DOHH2 (cell line): ENCODE data around the gene PITPNM3.

Experiments used
- H3F3A ChIP-seq: fragments of 200-600 bp; sonication (generic), shearing (Covaris generic); 2 replicates; pipeline ENCODE4 v1.6.0; 2016; ENCODE audit warnings: antibody characterized with exemption, mild to moderate bottlenecking; ENCODE audit not compliant: control insufficient read depth, insufficient read depth
- H3K27ac ChIP-seq: fragments of 200-600 bp; sonication (generic); 2 replicates; pipeline ENCODE4 v1.5.1; 2014; ENCODE audit warnings: low read depth, mild to moderate bottlenecking, low read length, moderate library complexity
- H3K27me3 ChIP-seq: fragments of 200-600 bp; sonication (generic); 2 replicates; pipeline ENCODE4 v1.6.1; 2014; ENCODE audit warnings: mild to moderate bottlenecking, low read length, mixed read lengths; ENCODE audit not compliant: control insufficient read depth
- H3K36me3 ChIP-seq: fragments of 200-600 bp; sonication (generic); 2 replicates; pipeline ENCODE4 v1.6.1; 2014; ENCODE audit warnings: mild to moderate bottlenecking, low read length, moderate library complexity, mixed read lengths; ENCODE audit not compliant: control insufficient read depth
- H3K4me1 ChIP-seq: fragments of 200-600 bp; sonication (generic); 2 replicates; pipeline ENCODE4 v1.6.1; 2014; ENCODE audit warnings: mild to moderate bottlenecking, low read length, mixed read lengths; ENCODE audit not compliant: control insufficient read depth
- H3K4me2 ChIP-seq: fragments of 200-600 bp; sonication (generic); 2 replicates; pipeline ENCODE4 v1.6.0; 2014; ENCODE audit warnings: mild to moderate bottlenecking, low read length, moderate library complexity
- H3K4me3 ChIP-seq: fragments of 200-600 bp; sonication (generic); 2 replicates; pipeline ENCODE4 v1.5.1; 2014; ENCODE audit warnings: mild to moderate bottlenecking, low read length, mixed read lengths
- H3K79me2 ChIP-seq: fragments of 200-600 bp; sonication (generic); 2 replicates; pipeline ENCODE4 v1.6.1; 2014; ENCODE audit warnings: mild to moderate bottlenecking, low read length, mixed read lengths; ENCODE audit not compliant: control insufficient read depth
- H3K9me2 ChIP-seq: fragments of 200-600 bp; sonication (generic); replicated peaks from 2 replicates; pipeline ENCODE4 v1.6.1; 2014; ENCODE audit warnings: mild to moderate bottlenecking, low read length, mixed read lengths; ENCODE audit not compliant: control insufficient read depth
- H3K9me3 ChIP-seq: fragments of 200-600 bp; sonication (generic); 2 replicates; pipeline ENCODE4 v1.6.1; 2014; ENCODE audit warnings: antibody characterized with exemption, low read length, mixed read lengths; ENCODE audit not compliant: control insufficient read depth, insufficient read depth
- H4K20me1 ChIP-seq: fragments of 200-600 bp; sonication (generic); 2 replicates; pipeline ENCODE4 v1.6.0; 2014; ENCODE audit warnings: low read depth, mild to moderate bottlenecking, antibody characterized with exemption, low read length, moderate library complexity; ENCODE audit not compliant: control insufficient read depth, insufficient read depth
- EZH2phosphoT487 ChIP-seq: fragments of 200-600 bp; sonication (generic); IDR thresholded peaks from 2 replicates; pipeline ENCODE4 v1.6.1; 2017; ENCODE audit warnings: borderline replicate concordance, mild to moderate bottlenecking, antibody characterized with exemption, low read length, moderate library complexity, mixed read lengths
- TF ChIP-seq, protein P1 (sequence below): fragments of 200-600 bp; sonication (generic); IDR thresholded peaks from one replicate; pipeline ENCODE4 v1.5.1; 2014; ENCODE audit warnings: antibody characterized with exemption, mild to moderate bottlenecking, low read depth, low read length; ENCODE audit not compliant: poor library complexity, severe bottlenecking

Gene PITPNM3

DNA sequence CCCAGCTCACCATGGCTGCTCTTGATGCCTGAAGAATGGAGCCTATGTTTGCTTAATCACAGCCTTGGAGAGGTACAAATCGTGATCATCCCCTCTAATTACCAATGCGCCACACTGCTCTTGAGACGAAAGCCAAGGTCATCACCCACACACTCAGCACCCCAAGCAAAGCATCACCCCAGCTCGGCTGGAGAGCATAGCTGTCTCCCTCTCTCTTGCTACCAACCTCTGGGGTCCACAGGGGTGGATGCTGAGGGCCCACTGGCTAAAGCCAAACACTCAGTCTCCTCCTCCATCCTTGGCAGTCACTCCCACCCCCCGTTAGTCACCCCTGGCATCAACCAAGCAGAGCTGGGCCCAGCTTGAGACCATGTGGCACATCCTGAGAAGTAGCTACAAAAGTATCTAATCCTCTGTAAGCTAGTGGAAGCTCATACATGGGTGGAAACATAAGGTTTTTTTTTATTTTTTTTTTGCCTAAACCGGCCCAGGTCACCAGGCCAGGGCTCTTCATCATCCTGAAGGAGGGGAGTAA is 67.3 kb downstream of the PITPNM3 start:
- Histone ChIP-seq H4K20me1 (no peaks in the 10 kb centered on the region), H3K27ac (no peak overlapping the region), H3K4me3 (no peak overlapping the region), H3K79me2 (no peaks in the 10 kb centered on the region), H3K9me3 (no peaks in the 10 kb centered on the region), H3K9me2 (no peaks in the 10 kb centered on the region), H3F3A (no peaks in the 10 kb centered on the region), H3K4me2 (no peak overlapping the region), H3K36me3 (no peaks in the 10 kb centered on the region), H3K4me1 (no peaks in the 10 kb centered on the region), H3K27me3 (peaks cover 2% of the 10 kb centered on the region; the same call in 1 of the 2 replicates)
- TF ChIP-seq, protein P1, sequence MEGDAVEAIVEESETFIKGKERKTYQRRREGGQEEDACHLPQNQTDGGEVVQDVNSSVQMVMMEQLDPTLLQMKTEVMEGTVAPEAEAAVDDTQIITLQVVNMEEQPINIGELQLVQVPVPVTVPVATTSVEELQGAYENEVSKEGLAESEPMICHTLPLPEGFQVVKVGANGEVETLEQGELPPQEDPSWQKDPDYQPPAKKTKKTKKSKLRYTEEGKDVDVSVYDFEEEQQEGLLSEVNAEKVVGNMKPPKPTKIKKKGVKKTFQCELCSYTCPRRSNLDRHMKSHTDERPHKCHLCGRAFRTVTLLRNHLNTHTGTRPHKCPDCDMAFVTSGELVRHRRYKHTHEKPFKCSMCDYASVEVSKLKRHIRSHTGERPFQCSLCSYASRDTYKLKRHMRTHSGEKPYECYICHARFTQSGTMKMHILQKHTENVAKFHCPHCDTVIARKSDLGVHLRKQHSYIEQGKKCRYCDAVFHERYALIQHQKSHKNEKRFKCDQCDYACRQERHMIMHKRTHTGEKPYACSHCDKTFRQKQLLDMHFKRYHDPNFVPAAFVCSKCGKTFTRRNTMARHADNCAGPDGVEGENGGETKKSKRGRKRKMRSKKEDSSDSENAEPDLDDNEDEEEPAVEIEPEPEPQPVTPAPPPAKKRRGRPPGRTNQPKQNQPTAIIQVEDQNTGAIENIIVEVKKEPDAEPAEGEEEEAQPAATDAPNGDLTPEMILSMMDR = no peak
- TF ChIP-seq EZH2phosphoT487 = no peak

DNA sequence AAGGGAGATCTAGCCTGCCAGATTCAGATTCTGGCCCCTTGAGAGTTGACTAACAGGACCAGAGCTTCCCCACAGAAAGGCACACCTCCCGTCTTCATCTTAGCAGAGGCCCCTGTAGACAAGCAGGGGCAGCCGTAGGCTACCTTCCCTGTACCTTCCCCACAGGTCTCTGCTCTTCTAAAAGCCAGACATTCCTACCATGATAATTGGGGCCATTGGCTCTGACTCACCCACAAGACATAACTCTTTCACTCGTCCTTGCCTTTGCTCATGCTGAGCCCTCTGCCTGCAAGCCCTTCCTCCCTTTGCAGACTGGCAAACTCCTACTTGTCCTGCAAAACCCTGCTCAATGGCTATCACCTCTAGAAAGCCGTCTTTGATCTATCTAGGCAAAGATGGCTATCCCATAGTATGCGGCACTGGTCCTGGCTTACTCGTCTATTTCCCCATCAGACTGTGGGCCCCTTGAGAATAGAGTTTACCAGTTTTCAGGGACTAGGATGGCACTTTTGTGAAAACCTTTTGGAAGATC is 68.3 kb downstream of the PITPNM3 start:
- H3K9me2 ChIP-seq = no peaks in the 10 kb centered on the region
- no peaks in the 10 kb centered on the region for H3K9me3 ChIP-seq
- H3K79me2 ChIP-seq = no peaks in the 10 kb centered on the region
- no peaks in the 10 kb centered on the region for H3K36me3 ChIP-seq
- H3K4me3 ChIP-seq = no peak overlapping the region
- no peak for TF ChIP-seq EZH2phosphoT487
- TF ChIP-seq, protein P1 = no peak
- no peaks in the 10 kb centered on the region for H3K4me1 ChIP-seq
- H3K4me2 ChIP-seq = no peak overlapping the region
- H4K20me1 ChIP-seq = no peaks in the 10 kb centered on the region
- no peak overlapping the region for H3K27ac ChIP-seq
- H3K27me3 ChIP-seq = peaks cover 2% of the 10 kb centered on the region; the same call in 1 of the 2 replicates
- H3F3A ChIP-seq = no peaks in the 10 kb centered on the region

DNA sequence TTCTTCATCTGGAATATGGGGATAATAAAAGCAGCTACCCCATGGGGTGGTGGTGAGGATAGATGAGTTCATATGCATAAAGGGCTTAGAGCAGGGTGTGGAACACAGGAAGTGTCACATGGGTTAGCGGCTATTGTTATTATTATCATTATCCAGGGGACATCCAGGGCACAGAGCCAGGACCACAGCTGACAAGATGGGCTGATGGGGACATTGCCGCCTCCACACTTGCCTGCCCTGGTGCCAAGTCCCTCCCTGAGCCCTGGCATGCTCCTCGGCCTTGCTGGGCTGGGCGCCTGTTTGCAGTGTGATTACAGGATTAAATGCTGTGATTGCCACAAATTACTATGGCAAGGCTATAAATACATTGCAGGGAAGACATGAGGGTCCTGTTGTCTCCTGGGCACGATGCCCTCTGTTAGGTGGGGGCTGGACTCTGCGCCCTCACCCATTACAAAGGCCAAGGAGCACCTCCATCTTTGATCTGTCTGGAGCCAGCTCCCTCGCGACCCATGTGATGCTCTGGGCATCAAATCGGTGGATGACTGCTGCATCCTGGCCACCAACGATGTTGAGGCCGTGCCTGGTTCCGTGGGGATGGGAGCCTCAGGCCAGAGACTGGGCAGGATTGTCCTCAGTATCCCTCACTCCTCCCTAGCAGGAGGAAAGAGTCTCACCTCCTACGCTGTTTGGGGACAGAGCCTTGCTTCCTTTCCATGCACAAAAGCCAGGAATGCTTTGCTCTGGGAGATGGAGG is 68.9 kb downstream of the PITPNM3 start:
- no peaks in the 10 kb centered on the region for H4K20me1 ChIP-seq
- no peak overlapping the region for H3K4me2 ChIP-seq
- H3K4me3 ChIP-seq = no peak overlapping the region
- H3K79me2 ChIP-seq = no peaks in the 10 kb centered on the region
- H3K27me3 ChIP-seq = peaks cover 2% of the 10 kb centered on the region; the same call in 1 of the 2 replicates
- no peaks in the 10 kb centered on the region for H3K9me3 ChIP-seq
- no peak for TF ChIP-seq EZH2phosphoT487
- TF ChIP-seq, protein P1 = no peak
- H3K9me2 ChIP-seq = no peaks in the 10 kb centered on the region
- H3K27ac ChIP-seq = no peak overlapping the region
- no peaks in the 10 kb centered on the region for H3F3A ChIP-seq
- no peaks in the 10 kb centered on the region for H3K36me3 ChIP-seq
- no peaks in the 10 kb centered on the region for H3K4me1 ChIP-seq
